ENCODE measurements around the gene VPS35L. TPM values are rescaled to one million over a fixed set of nuclear protein-coding genes. Genes with fewer than 3 reads are reported as not detected.

Gene VPS35L
- total RNA-seq, 1 donor from 2014 or later: 45.0 TPM

GRCh38 chr16:19689342-19689741 lies 133.8 kb downstream of the VPS35L start:
- Mint-ChIP-seq H3K4me3 (ENCODE audit: unreplicated experiment) (no peak overlapping the region), H3K9me3 (ENCODE audit: unreplicated experiment) (peaks cover 9% of the 10 kb centered on the region), H3K27me3 (ENCODE audit: low read depth, unreplicated experiment) (no peaks in the 10 kb centered on the region), H3K4me1 (ENCODE audit: low read depth, unreplicated experiment) (peaks cover 8% of the 10 kb centered on the region), H3K27ac (ENCODE audit: unreplicated experiment) (no peak overlapping the region), H3K36me3 (ENCODE audit: low read depth, unreplicated experiment) (peaks cover 30% of the 10 kb centered on the region)
- Histone ChIP-seq H3K27ac (ENCODE audit: low read depth, low read length) (no peak overlapping the region), H3K4me2 (ENCODE audit: low read length) (no peak overlapping the region), H4K20me1 (ENCODE audit: insufficient read depth, low read length) (peaks cover 4% of the 10 kb centered on the region), H3K9ac (ENCODE audit: low read length) (no peak overlapping the region), H3K4me3 (ENCODE audit: insufficient read depth, low read depth, low read length) (no peak overlapping the region), H3K9me3 (ENCODE audit: insufficient read depth, low read depth, low read length) (no peaks in the 10 kb centered on the region), H3K27me3 (ENCODE audit: insufficient read depth, low read length) (no peaks in the 10 kb centered on the region), H2AFZ (ENCODE audit: low read depth, low read length) (no peak overlapping the region), H3K79me2 (ENCODE audit: insufficient read depth, low read length) (no peaks in the 10 kb centered on the region), H3K4me1 (ENCODE audit: insufficient read depth, low read length) (peaks cover 8% of the 10 kb centered on the region), H3K36me3 (ENCODE audit: insufficient read depth, low read length) (peaks cover 10% of the 10 kb centered on the region)
- TF ChIP-seq EZH2 (IDR thresholded peaks at IDR 0.05; ENCODE audit: insufficient read depth, low read length) (no peak), CTCF (IDR thresholded peaks at IDR 0.05; ENCODE audit: insufficient read depth, low read depth, low read length) (no peak)
- DNase-seq (ENCODE audit: low read depth) (no peak), FAIRE-seq (no peak)

GRCh38 chr16:19690196-19690595 lies 134.7 kb downstream of the VPS35L start:
- Histone ChIP-seq H3K4me1 (ENCODE audit: insufficient read depth, low read length) (peaks cover 8% of the 10 kb centered on the region), H3K27me3 (ENCODE audit: insufficient read depth, low read length) (no peaks in the 10 kb centered on the region), H3K79me2 (ENCODE audit: insufficient read depth, low read length) (no peaks in the 10 kb centered on the region), H3K27ac (ENCODE audit: low read depth, low read length) (no peak overlapping the region), H3K9ac (ENCODE audit: low read length) (no peak overlapping the region), H2AFZ (ENCODE audit: low read depth, low read length) (no peak overlapping the region), H3K36me3 (ENCODE audit: insufficient read depth, low read length) (peaks cover 7% of the 10 kb centered on the region), H3K4me3 (ENCODE audit: insufficient read depth, low read depth, low read length) (no peak overlapping the region), H3K4me2 (ENCODE audit: low read length) (no peak overlapping the region), H3K9me3 (ENCODE audit: insufficient read depth, low read depth, low read length) (no peaks in the 10 kb centered on the region), H4K20me1 (ENCODE audit: insufficient read depth, low read length) (peaks cover 4% of the 10 kb centered on the region)
- FAIRE-seq (no peak), DNase-seq (ENCODE audit: low read depth) (no peak)
- Mint-ChIP-seq H3K27me3 (ENCODE audit: low read depth, unreplicated experiment) (no peaks in the 10 kb centered on the region), H3K36me3 (ENCODE audit: low read depth, unreplicated experiment) (peaks cover 24% of the 10 kb centered on the region), H3K4me3 (ENCODE audit: unreplicated experiment) (no peak overlapping the region), H3K9me3 (ENCODE audit: unreplicated experiment) (peaks cover 2% of the 10 kb centered on the region), H3K4me1 (ENCODE audit: low read depth, unreplicated experiment) (peaks cover 8% of the 10 kb centered on the region), H3K27ac (ENCODE audit: unreplicated experiment) (no peak overlapping the region)
- TF ChIP-seq CTCF (IDR thresholded peaks at IDR 0.05; ENCODE audit: insufficient read depth, low read depth, low read length) (no peak), EZH2 (IDR thresholded peaks at IDR 0.05; ENCODE audit: insufficient read depth, low read length) (no peak)

- no peaks in the 10 kb centered on the region for H3K9me3 Mint-ChIP-seq (ENCODE audit: unreplicated experiment)
- H3K4me1 Mint-ChIP-seq (ENCODE audit: low read depth, unreplicated experiment): peaks cover 9% of the 10 kb centered on the region
- Histone ChIP-seq H4K20me1 (ENCODE audit: insufficient read depth, low read length) (peaks cover 4% of the 10 kb centered on the region), H3K27ac (ENCODE audit: low read depth, low read length) (no peak overlapping the region), H3K27me3 (ENCODE audit: insufficient read depth, low read length) (no peaks in the 10 kb centered on the region), H3K4me2 (ENCODE audit: low read length) (no peak overlapping the region), H2AFZ (ENCODE audit: low read depth, low read length) (peak overlapping the region; percentile 26), H3K9me3 (ENCODE audit: insufficient read depth, low read depth, low read length) (no peaks in the 10 kb centered on the region), H3K36me3 (ENCODE audit: insufficient read depth, low read length) (peaks cover 3% of the 10 kb centered on the region), H3K9ac (ENCODE audit: low read length) (no peak overlapping the region), H3K4me1 (ENCODE audit: insufficient read depth, low read length) (peaks cover 12% of the 10 kb centered on the region), H3K79me2 (ENCODE audit: insufficient read depth, low read length) (no peaks in the 10 kb centered on the region), H3K4me3 (ENCODE audit: insufficient read depth, low read depth, low read length) (no peak overlapping the region)
- H3K27ac Mint-ChIP-seq (ENCODE audit: unreplicated experiment): no peak overlapping the region
- H3K27me3 Mint-ChIP-seq (ENCODE audit: low read depth, unreplicated experiment): no peaks in the 10 kb centered on the region
- H3K4me3 Mint-ChIP-seq (ENCODE audit: unreplicated experiment): no peak overlapping the region
- FAIRE-seq: no peak
- no peak for TF ChIP-seq EZH2 (IDR thresholded peaks at IDR 0.05; ENCODE audit: insufficient read depth, low read length)
- no peak for TF ChIP-seq CTCF (IDR thresholded peaks at IDR 0.05; ENCODE audit: insufficient read depth, low read depth, low read length)
- peaks cover 18% of the 10 kb centered on the region for H3K36me3 Mint-ChIP-seq (ENCODE audit: low read depth, unreplicated experiment)
- no peak for DNase-seq (ENCODE audit: low read depth)
Measured at GRCh38 chr16:19691161-19691711, 135.7 kb downstream of the VPS35L start.

All from astrocyte (in vitro differentiated cells and primary cell).